PC-9 (cell line): ENCODE measurements around the gene NECAB3. TPM values are rescaled to one million over a fixed set of nuclear protein-coding genes. Genes with fewer than 3 reads are reported as not detected.
A peak's percentile ranks its signal among the peaks of the same experiment; 100 is the strongest.

ENCODE experiments used
- BruUV-seq: library from RNA; stranded (reverse); fragments of 400-500 nt; replicated peaks from 2 replicates; lab custom pipeline; 2021; lab: Mats Ljungman, UMichigan
- CTCF ChIA-PET: fragments of 300-600 bp; sonication (Branson Sonifier 250); formaldehyde crosslinking; loops from one replicate; lab custom pipeline; 2022; ENCODE audit warnings: antibody characterized with exemption; lab: Charles Lee
- POLR2A ChIA-PET: fragments of 300-600 bp; sonication (Branson Sonifier 250); formaldehyde crosslinking; loops from one replicate; lab custom pipeline; 2022; ENCODE audit warnings: antibody characterized with exemption; ENCODE audit not compliant: unreplicated experiment; lab: Charles Lee
- DNase-seq, 2 experiments: peaks; one replicate each; pipeline versions ENCODE4 v3.0.0 to v3.0.0-alpha.2; 2015 to 2022; ENCODE audit warnings: mixed read lengths in 1 of 2
- H2AFZ ChIP-seq: fragments of 200-600 bp; sonication (generic); 2 replicates; pipeline ENCODE4 v1.8.1; 2017; ENCODE audit warnings: antibody characterized with exemption
- H3F3A ChIP-seq: fragments of 200-600 bp; sonication (generic); 2 replicates; pipeline ENCODE4 v1.8.1; 2017; ENCODE audit warnings: antibody characterized with exemption, mild to moderate bottlenecking, low read depth; ENCODE audit not compliant: insufficient read depth
- H3K27ac ChIP-seq: fragments of 200-600 bp; sonication (generic); 2 replicates; pipeline ENCODE4 v1.6.1; 2016; ENCODE audit warnings: mixed run types
- H3K27me3 ChIP-seq: fragments of 200-600 bp; sonication (generic); 2 replicates; pipeline ENCODE4 v1.6.1; 2016; ENCODE audit warnings: low read depth, mixed run types; ENCODE audit not compliant: insufficient read depth
- H3K36me3 ChIP-seq: fragments of 200-600 bp; sonication (generic); 2 replicates; pipeline ENCODE4 v1.6.1; 2016; ENCODE audit warnings: low read depth, mixed run types
- H3K4me1 ChIP-seq: fragments of 200-600 bp; sonication (generic); replicated peaks from 2 replicates; pipeline ENCODE4 v1.6.1; 2016; ENCODE audit warnings: mixed run types; ENCODE audit not compliant: insufficient read depth
- H3K4me2 ChIP-seq: fragments of 200-600 bp; sonication (generic); 2 replicates; pipeline ENCODE4 v1.6.1; 2017; ENCODE audit warnings: mixed run types
- H3K4me3 ChIP-seq: fragments of 200-600 bp; sonication (generic); 2 replicates; pipeline ENCODE4 v1.6.1; 2016; ENCODE audit warnings: mixed run types
- H3K79me2 ChIP-seq: fragments of 200-600 bp; sonication (generic); 2 replicates; pipeline ENCODE4 v1.6.1; 2017; ENCODE audit warnings: low read depth, mixed run types
- H3K9me2 ChIP-seq: fragments of 200-600 bp; sonication (generic); 2 replicates; pipeline ENCODE4 v1.8.1; 2017; ENCODE audit warnings: mild to moderate bottlenecking; ENCODE audit not compliant: insufficient read depth
- H3K9me3 ChIP-seq: fragments of 200-600 bp; sonication (generic); 2 replicates; pipeline ENCODE4 v1.8.1; 2016; ENCODE audit warnings: low read depth; ENCODE audit not compliant: insufficient read depth
- H4K20me1 ChIP-seq: fragments of 200-600 bp; sonication (generic); 2 replicates; pipeline ENCODE4 v1.8.1; 2017; ENCODE audit not compliant: insufficient read depth
- CTCF ChIP-seq: fragments of 200-600 bp; sonication (generic); conservative IDR thresholded peaks from 2 replicates; pipeline ENCODE4 v1.6.1; 2017; ENCODE audit warnings: mixed run types, antibody characterized with exemption, mild to moderate bottlenecking, moderate library complexity
- EZH2 ChIP-seq: fragments of 200-600 bp; sonication (generic); IDR thresholded peaks from 2 replicates; pipeline ENCODE4 v1.8.0; 2017; ENCODE audit warnings: antibody characterized with exemption, low read depth
- intact Hi-C: fragments of 100-400 bp; cut with micrococcal nuclease; formaldehyde crosslinking; loops from one replicate; pipeline ENCODE4 v1.10.0; 2022; ENCODE audit not compliant: unreplicated experiment
- total RNA-seq: library from RNA; stranded (reverse); gene quantifications from 2 replicates; pipeline ENCODE4 v1.2.3, GENCODE V29; 2021

The NECAB3 gene
- total RNA-seq, 1 experiment from 2014 or later = 72.1 TPM

GRCh38 chr20:33675136-33675959, 1.1 kb upstream of the NECAB3 start:
- DNase-seq = no peak
- Histone ChIP-seq H3K79me2 (peaks cover 33% of the 10 kb centered on the region), H4K20me1 (no peaks in the 10 kb centered on the region), H3K27ac (no peak overlapping the region), H2AFZ (no peak overlapping the region), H3K9me2 (no peaks in the 10 kb centered on the region), H3K36me3 (no peaks in the 10 kb centered on the region), H3K9me3 (no peaks in the 10 kb centered on the region), H3K4me3 (peak overlapping the region; percentile 96; the same call in 1 of the 2 replicates), H3F3A (peaks cover 29% of the 10 kb centered on the region; the same call in 1 of the 2 replicates), H3K4me2 (peak overlapping the region; percentile 84; the same call in 1 of the 2 replicates), H3K27me3 (no peaks in the 10 kb centered on the region), H3K4me1 (peaks cover 16% of the 10 kb centered on the region; the same call in 1 of the 2 replicates)
- TF ChIP-seq CTCF (no peak), EZH2 (no peak)
- BruUV-seq = no TSS peak
- intact Hi-C loops = no loop called here
- ChIA-PET POLR2A (interaction anchor here (0.6 kb wide), 2 partner anchors 57 to 78 kb away, joined by 4 to 6 read pairs; no protein-coding TSS in a partner anchor), CTCF (no interaction called here)

- no TSS peak for BruUV-seq
- no peaks in the 10 kb centered on the region for H3K9me3 ChIP-seq
- ChIA-PET POLR2A (interaction anchor here (0.6 kb wide), 1 partner anchor 184 kb away, joined by 4 read pairs; the partner anchor contains the start of gene CBFA2T2), CTCF (interaction anchor here (0.6 kb wide), 2 partner anchors 202 to 577 kb away, joined by 6 to 8 read pairs; no protein-coding TSS in a partner anchor)
- peak overlapping the region; percentile 48 for H3K27ac ChIP-seq
- peaks cover 27% of the 10 kb centered on the region; the same call in 1 of the 2 replicates for H3F3A ChIP-seq
- peak overlapping the region; percentile 84 for H3K4me2 ChIP-seq
- peak in 1 of 2 experiments; percentile 31 for DNase-seq
- H2AFZ ChIP-seq = peak overlapping the region; percentile 85
- H3K4me3 ChIP-seq = peak overlapping the region; percentile 96
- peaks cover 33% of the 10 kb centered on the region for H3K79me2 ChIP-seq
- 0 out of 2 replicates have a peak, but pooled peaks cover 6% of the 10 kb centered on the region for H3K36me3 ChIP-seq
- no peaks in the 10 kb centered on the region for H4K20me1 ChIP-seq
- intact Hi-C loops = loop anchor here (5.0 kb wide), 1 partner anchor 59 kb away; the partner anchor contains the start of gene ZNF341
- no peaks in the 10 kb centered on the region for H3K27me3 ChIP-seq
- no peaks in the 10 kb centered on the region for H3K9me2 ChIP-seq
- TF ChIP-seq CTCF = no peak
- no peak for TF ChIP-seq EZH2
- H3K4me1 ChIP-seq = peaks cover 16% of the 10 kb centered on the region; the same call in 1 of the 2 replicates
These were observed 576 bp downstream of the NECAB3 start for GRCh38 chr20:33673410-33674293.

DNA sequence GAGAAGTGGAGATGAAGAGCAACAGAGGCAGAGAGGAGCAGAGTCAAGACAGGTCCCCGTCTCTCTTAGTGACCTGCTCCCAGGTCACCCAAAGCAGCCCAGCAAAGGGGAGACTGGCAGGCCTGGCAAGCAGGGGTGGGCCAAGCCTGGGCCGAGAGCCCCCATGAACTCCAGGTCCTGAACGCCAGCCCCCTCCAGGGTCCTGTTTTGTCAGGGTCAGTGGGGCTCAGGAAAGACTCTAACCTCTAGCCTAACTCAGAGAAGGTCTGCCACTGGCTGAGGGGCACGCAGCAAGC, 1.2 kb downstream of the NECAB3 start:
- Histone ChIP-seq H4K20me1 (no peaks in the 10 kb centered on the region), H3K9me3 (no peaks in the 10 kb centered on the region), H2AFZ (no peak overlapping the region), H3F3A (peaks cover 32% of the 10 kb centered on the region; the same call in 1 of the 2 replicates), H3K9me2 (no peaks in the 10 kb centered on the region), H3K4me2 (peak overlapping the region; percentile 84), H3K4me3 (peak overlapping the region; percentile 96), H3K79me2 (peaks cover 38% of the 10 kb centered on the region), H3K27ac (no peak overlapping the region), H3K36me3 (0 out of 2 replicates have a peak, but pooled peaks cover 6% of the 10 kb centered on the region), H3K4me1 (peaks cover 22% of the 10 kb centered on the region; the same call in 1 of the 2 replicates), H3K27me3 (no peaks in the 10 kb centered on the region)
- intact Hi-C loops = loop anchor here (5.0 kb wide), 1 partner anchor 59 kb away; the partner anchor contains the start of gene ZNF341
- ChIA-PET POLR2A (no interaction called here), CTCF (no interaction called here)
- TF ChIP-seq CTCF (no peak), EZH2 (no peak)
- DNase-seq = peak in 1 of 2 experiments; percentile 11
- TSS peak; percentile 33 for BruUV-seq
